ENCODE results near the gene LRRC47.

Gene LRRC47

DNA sequence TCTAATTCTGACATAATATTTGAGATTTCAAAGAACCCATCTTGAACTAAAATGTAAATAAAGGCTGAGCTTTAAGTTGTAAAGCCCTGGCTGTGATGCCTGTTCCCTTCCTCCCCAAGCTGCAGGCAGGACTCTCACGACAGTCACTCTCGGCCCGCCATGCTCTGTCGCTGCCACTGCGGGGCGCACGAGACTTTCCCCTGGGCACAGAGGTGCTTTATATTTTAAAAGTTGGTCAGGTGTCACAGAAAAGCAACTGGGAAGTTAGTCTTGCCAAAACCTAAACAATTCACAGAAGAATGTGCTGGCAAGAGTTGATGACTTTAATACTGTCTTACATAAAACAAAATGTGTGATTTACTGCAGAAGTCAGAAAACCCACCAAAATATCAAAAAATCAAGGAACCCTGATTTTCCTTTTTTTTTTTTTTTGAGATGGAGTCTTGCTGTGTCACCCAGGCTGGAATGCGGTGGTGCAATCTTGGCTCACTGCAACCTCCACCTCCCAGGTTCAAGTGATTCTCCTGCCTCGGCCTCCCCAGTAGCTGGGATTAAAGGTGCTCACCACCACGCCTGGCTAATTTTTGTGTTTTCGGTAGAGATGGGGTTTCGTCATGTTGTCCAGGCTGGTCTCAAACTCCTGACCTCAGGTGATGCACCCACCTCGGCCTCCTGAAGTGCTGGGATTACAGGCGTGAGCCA lies 10.7 kb downstream of the LRRC47 start:
- DNase-seq, result no peak

DNA sequence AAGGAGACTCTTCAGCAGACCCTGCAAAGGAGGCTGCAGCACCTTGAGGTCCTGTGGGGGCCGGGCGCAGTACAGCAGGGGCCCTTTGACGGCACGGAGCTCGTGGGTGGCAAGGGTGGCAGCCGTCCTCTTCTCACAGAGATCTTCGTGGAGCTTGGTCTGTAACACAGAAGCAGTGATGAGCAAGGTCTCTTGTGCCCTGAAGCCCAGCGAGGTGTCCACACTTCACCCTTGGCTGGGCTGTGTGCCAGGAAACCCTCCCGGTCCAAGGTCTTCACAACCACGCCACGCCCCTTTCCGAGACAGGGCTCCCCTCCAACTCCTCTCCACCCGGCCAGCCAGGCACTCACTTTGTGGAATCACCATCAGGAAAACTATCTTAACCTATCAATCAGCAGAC lies 11.3 kb downstream of the LRRC47 start:
- DNase-seq, result no peak

DNA sequence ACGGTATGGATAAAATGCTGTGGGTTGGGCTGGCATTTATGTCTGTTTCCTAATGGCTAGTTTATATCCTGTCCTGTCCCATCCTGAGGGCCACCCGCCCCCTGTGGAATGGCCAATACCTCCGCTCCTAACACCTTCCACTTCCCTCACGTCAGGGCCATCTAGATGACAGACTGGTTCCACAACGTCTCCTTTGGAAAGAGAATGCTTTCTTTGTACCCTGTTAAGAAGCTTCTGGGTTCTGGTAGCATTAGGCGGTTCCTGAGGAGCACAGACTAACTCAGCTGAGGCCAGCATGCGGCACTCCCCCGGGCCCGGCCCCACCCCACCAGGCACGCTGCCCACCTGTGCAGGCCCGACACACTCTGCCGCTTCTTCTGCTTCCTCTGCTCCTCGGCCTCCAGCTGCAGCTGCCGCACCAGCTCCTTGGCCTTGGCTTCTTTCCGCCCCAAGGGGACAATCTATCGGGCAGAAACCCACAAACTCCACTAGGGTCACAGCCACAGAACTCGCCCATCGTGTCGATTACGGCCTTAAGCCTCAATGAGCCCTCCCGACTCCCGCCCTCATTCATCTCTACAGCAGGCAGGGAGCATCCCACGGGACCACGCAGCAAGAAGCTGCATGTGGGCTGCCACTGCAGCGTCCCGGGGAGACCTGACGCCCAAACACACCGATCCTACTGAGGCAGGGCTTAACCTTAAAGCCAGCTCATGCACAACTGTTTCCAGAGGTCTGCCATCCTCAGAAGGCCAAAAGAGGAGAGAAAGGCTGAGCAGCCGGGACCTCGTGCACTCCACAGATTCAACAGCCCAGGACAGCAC lies 12.4 kb downstream of the LRRC47 start:
- DNase-seq, result no peak

DNA sequence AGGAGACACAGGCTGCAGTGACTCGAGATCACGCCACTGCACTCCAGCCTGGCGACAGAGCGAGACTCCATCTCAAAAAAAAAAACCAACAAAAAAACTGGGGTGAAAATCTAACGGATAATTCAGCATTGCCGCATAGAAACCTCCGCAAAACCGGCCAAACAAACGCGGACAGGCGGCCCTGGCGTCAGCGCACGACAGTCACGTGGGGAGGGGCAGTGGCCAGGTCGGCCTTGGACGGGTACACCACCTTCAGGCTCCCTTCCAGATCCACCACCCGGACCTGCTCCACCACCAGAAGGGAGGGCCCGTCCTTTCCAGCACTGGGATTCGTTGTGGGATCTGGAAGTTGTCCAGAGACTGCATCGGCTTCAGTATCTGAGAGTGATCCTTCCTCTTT lies 15.4 kb downstream of the LRRC47 start:
- DNase-seq, result no peak

DNA sequence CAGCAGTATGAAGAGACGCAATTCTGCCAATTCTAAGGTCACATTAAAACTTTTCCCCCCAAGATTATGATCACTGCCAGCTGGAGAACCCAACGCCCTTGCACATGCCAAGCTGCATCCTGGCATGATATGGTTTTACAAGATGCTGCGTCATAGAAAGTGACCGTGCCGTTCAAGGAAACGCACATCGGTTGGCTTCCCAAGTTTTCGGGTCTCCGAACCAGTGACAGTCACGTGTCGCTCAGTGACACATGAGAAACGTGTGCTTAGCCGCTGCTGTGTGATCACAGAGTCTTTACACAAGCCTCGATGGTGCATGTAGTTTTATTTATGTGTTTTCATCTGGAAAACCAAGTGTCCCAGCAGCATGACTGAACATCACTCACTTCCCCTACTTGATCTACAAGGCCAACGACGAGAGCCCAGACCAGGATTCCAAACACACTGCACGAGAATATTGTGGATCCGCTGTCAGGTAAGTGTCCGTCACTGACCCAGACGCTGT lies 16.3 kb downstream of the LRRC47 start:
- no peak for DNase-seq

DNA sequence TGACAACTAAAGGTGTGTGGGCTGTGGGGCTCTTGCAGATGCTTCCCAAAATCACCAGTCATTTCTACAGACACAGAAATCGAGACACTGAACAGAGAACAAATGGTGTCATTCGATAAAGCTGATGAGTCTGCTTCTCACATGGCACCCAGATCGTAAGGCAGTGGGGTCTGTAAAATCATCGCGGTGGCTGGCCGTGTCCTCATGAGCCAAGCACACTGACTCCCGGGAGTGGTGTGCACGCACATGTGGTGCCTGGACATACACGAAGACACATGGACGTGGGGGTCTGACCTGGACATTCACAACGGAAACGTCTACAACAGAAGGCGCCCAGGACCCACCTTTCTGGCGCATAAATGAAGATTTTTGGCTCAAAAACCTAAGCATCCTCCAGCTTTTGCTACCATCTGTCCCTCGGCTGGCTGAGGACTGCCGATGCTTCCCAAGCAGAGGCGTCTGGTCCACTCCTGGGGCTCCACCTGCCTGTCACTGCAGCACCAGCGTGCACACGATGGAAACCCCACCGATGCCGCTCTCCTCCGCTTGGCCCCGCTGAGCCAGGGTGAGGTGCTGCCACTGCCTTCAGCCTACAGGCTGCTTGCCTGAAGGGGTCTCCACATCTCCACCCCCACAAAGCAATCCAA lies 16.9 kb downstream of the LRRC47 start:
- no peak for DNase-seq

DNA sequence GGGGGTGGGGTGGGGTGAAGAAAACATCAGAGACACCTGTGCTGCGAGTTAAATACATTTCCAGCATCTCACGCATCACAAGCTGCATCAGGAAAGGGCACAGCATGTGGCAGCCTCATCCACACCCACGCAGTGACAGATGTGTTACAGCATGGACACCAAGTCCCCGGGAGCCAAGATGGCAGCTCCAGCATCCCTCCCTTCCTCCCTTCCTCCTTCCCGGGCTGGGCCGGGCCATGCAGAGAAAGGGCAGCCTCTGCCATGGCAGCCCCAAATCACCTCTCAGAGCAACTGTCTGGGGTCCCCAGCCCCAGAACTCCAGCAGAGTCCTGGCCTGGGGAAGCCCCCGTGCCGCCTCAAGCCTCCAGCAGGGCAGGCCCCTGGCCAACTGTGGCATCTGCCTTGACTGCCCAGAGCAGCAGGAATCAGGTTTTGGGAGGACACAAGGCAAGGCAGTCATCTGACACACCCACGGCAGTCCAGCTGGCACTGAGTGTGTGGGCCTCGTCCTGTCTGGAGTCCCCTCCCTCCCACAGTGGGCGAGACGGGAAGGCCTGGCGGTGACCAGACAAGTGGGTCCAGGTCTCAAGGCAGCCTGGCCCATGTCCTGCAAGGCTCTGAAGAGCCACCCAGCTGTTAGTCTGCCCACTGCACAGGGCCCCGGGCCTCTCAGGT lies 17.6 kb downstream of the LRRC47 start:
- no peak for DNase-seq

DNA sequence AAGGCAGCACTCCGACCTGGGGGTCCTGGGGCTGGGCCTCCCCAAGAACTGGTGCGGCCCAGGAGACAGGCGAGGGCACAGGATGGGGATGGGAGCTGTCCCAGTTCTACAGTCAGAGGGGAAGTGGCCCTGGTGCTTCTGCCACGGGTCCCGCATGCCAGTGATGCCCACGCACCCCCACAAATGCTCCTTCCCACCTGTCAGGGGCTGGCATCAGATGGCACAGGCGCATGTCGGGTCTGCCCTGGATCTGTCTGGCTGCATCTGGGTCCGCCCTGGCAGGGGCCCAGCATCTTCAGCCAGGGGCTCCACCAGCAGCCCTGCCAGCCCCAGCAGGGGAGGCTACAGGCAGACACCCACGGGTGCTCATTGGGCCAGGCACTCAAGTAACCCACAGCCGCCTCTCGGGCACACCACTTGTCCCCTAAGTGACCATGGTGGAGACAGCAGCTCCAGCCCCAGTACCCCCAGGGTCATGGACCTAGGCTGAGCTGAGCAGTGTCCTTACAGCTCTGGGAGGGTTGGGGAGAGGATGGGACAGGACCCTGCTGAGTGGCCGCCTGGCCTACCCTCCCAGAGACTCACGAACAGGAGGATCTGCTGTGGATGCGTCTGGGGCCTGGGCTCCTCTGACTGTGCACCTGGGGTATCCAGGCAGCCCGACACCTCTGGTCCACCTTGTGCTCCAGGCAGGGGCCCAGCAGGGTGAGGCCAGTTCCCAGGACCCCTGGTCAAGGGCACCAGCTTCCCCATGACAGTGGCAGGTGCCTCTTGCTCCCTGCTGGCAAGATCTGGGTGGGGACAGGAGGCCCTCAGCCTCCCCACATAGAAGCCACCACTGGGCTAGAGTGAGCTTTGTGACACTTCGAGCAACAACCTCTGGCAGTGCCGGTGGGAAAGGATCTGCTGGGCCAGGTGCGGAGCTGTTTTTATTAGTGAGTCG lies 18.4 kb downstream of the LRRC47 start:
- no peak for DNase-seq

DNA sequence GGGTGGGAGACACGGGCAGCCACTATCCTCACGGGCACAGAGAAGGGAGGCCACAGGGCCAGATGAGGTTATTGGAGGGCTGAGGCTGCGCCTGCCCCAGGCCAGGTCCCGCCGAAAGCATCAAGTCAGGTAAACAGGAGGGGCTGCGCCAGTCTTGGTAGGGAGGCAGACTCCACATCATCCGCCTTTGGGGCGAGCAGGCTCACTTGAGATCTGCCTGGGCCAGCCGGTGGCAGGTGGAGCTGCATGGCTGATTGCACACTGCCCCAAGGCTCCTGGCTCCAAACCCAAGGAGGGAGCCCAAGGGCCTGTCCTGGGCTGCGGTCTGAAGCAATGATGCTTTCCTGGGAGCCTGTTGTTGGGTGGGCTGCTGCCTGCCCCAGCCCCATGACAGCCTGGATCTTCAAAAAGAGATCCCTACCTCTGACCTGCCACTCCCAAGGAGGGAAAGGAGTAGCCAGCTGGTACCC lies 19.2 kb downstream of the LRRC47 start:
- DNase-seq, result no peak

DNA sequence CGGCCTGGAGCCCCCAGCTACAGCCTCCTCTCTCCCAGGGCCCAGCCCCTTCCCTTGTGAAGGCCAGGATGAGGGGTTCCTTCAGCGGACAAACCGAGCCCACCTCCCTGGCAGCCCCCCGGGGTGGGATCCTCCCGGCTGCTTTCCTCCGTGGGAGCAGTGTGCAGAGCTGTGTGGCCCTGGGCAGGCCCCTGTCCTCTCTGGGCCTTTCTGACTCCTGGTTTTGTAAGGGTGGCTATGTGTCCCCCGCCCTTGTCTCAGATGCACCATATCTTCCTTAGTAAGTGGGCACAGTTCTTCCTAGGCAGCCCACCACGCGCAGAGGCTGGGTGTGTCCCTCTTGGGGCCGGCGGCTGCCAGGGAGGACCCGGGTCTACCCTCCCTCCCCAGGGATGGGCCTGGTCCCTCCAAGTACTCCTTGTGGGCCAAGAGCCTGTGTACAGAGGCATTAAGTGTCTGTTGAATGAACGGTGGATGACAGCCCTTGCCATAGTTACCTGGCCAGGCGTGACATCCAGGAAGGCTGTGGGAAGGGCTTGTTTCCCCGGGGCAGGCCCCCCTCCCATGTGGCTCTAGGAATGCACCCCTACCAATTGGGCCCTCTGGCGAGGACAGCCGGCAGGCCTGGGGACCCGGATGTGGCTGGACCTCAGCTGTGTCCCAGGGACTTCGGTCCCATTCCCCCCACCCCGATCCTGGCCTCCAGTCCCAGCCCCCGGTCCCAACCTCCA lies 19.9 kb downstream of the LRRC47 start:
- peak; percentile 24 for DNase-seq

DNA sequence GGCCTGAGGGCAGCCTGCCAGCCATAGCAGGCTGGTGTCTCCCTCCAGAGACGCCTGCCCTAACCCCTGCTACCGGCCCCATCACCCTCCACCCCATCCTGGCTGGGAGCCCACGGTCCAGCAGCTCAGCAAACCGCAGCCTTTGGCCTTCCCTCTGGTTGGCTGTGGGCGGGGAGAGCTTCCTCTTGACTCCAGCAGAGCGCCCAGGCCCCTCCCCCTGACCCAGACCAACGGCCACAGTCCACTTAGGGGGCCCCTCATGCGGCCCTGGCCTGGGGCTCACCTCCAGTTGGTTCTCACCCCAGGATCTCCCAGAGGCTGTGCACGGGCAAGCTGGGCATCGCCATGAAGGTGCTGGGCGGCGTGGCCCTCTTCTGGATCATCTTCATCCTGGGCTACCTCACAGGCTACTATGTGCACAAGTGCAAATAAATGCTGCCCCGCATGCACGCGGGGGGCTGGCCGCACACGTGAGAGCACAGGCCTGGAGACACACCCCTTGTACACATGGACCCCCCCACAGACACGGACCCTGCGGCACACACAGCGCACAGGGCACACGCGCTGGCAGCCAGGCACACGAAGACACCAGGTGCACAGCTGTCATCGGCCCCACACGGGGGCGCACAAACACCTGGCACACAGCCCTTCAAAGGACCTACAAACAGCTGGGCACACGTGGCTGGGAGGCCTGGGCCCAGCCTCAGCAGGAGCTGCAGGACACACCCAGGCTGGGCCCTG lies 20.6 kb downstream of the LRRC47 start:
- DNase-seq, result no peak

DNA sequence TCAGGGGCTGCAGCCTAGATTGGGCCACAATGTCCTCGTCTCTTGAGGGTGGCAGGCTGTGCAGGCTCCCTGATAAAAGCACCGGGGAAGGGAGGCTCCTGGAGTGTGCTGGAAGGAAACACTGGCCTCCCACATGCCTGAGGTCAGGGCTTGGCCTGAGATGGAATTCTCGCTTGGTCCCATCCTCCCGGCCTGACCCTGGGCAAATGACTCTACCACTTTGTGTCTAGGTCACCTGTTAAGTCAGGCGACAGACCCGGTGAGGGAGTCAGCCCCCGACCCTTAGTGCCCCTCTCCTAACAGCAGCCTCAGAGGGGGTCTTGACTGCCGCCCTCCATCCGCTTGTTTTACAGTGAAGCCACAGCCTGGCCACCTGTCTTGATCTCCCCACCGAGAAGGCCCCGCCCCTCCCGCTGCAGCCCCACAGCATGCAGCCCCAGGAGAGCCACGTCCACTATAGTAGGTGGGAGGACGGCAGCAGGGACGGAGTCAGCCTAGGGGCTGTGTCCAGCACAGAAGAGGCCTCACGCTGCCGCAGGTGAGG lies 21.3 kb downstream of the LRRC47 start:
- DNase-seq, result no peak

DNA sequence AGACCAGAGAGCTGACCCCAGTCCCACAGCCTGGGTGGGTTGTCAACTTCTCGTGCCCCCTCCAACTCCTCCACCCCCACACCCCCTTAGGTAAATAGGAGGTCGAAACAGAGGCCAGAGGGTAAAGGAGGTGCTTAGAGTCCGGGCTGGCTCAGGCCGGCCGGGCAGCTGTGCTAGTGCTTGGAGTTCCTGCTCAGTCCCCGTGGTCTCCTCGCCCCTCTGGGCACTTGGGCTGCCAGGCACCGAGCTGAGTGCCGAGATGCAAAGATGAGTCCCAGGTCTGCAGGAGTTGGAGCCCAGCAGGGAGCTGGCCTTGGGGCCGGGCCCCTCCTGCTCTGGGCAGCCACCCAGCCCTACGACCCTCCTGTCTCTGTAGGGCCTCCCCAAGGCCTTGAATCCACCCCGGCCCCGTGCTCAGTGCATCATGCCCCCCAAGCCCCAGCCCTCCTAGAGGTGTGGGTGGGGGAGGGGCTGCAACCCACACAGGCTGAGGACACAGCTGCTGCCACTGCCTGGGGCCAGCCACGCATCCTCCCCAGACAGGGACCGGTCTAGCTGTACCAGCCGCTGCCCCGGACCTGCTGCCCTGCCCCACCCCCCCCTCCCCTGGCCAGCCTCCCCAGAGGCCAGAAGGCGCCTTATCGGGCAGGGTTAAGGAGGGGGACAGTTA lies 21.9 kb downstream of the LRRC47 start:
- DNase-seq, result no peak

DNA sequence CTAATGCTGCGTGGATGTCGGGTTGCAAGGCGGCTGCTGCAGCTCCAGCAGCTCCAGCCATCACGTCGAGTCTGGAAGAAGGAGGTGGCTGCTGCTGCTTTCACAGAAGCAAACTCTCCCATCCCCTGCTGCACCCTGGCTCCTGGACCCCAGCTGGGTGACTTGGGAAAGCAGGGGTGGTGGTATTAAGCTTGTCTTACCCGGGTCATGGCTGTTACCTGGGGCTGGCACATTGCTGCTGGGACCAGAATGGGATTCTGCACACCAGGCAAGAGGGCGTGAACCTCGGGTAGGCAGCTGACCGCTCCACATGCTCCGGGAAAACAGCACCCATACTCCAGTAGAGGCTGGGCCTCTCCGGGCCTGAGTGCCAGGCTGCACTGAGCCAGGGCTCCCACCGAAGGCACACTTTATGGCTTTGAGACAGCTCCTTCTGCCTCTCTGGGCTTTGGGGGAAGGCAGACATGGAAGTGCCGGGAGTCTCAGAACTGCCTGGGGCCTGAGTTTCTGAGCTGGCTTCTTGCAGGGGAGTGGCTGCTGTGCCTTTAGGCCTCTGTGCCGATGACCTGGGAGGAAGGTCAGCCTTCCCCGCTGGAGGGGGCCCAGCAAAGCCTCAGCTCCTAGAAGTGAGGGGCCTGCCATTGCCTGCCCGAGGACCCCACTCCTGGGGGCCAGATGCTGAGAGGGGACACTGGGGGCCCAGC lies 22.6 kb downstream of the LRRC47 start:
- DNase-seq, result no peak

DNA sequence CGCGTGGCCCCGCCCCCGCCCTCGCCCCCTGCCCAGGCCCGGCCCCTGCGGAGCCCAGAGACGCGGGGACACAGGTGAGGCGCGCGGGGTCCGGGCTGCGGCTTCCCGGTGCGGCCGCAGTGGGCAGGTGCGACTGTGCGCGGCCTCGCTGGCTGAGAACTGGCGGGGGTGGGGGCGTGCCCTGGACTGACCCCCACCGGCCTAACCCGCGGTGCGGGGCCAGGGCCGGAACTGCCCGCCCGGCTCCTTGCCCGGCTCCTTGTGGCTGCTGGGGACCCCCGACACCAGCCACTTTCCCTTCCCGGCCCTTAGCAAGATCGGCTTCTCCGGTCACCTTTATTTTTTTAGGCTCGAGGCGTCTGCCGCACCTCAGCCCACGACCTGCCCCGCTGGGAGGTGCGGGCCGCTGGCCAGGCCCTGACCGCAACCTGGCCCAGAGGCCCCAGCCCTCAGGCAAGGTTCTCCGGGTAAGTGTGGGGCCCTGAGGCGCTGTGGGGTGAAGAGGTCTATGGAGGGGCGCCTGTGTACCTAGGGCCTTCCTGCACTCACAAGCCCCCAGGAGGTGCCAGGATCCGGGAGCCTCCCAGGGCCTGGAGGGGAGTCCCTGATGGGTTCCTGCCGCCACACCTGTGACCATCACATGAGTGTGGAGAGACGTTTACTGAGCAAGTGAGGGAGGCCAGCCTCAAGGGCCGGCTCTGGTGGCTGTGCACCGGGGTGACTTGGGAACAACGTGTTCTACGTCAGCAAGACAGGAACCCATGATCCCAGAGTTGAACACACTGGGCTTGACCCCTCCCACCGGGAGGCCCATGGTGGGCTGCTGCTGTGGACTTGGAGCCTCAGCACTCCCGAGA lies 23.4 kb downstream of the LRRC47 start, which contains the start of gene SMIM1:
Gene SMIM1 (plus strand): TSS at position 35 of the 857 bp plus-strand sequence. CDS start 2,625 bp downstream, outside the sequence.
- DNase-seq, result no peak

DNA sequence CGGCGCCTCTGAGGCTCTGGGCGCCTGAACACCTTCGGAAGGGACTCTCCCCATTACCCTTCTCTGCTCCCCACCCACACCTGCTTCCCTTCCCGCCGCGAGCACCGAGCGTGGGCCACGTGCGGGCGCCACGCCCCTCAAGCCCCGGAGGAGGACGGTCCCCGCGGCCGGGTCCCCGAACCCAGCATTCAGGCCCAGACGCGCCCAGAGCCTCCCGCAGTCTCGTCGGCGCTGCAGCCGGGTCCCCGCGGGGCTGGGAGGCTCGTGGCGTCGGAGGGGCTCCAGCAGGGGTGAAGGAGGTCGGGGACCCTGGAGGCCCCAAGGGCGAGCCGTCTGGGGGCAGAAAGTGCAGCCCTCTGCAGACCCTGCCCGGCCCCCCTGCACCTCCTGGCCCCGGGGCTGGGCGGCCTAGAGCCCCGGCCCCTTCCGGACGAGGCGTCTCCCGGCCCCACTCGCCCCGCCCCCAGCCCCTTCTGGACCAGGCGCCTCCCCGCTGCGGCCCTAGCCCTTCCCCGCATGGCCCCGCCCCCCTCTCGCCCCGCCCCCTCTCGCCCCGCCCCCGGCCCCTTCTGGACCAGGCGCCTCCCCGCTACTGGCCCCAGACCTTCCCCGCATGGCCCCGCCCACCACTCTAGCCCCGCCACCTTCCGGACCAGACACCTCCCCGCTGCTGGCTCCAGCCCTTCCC lies 24.1 kb downstream of the LRRC47 start:
- no peak for DNase-seq
